ENCODE data around the gene CNTNAP2. TPM values are rescaled to one million over a fixed set of nuclear protein-coding genes. Genes with fewer than 3 reads are reported as not detected.

CNTNAP2 gene
- total and polyA plus RNA-seq, 2 of the 4 experiments (the other 2 are of a cell fraction) = not detected

- intact Hi-C loops (cut with micrococcal nuclease) (no loop called here), in situ Hi-C loops (cut with MboI; ENCODE audit: low sequenced_read_pairs) (no loop called here), dilution Hi-C loops (cut with HindIII; ENCODE audit: low sequenced_read_pairs, unreplicated experiment) (no loop called here)
- no peak overlapping the region for H2AK9ac ChIP-seq (replicated peaks; ENCODE audit: low read depth, low read length, poor library complexity)
- WGBS, 2 experiments (ENCODE audit: extremely low coverage in 2 of 2, insufficient read length in 1 of 2) = 8% methylated on average over 2 of the region's 5 CpGs; no CpG with 5 or more reads in 1 of the 2 experiments
- CTCF ChIA-PET = no interaction called here
- H2BK5ac ChIP-seq (ENCODE audit: low read depth, low read length, poor library complexity, severe bottlenecking) = no peak overlapping the region
- H3K9me1 ChIP-seq (ENCODE audit: insufficient read depth, low read length) = no peaks in the 10 kb centered on the region
- no peaks in the 10 kb centered on the region for H3K4me1 ChIP-seq (ENCODE audit: control insufficient read depth, insufficient read depth, low read length)
- H3K4ac ChIP-seq (ENCODE audit: low read depth, low read length) = no peak overlapping the region
- no peak overlapping the region for H2BK15ac ChIP-seq (ENCODE audit: low read depth, low read length)
- H4K8ac ChIP-seq (ENCODE audit: low read depth in 2 of 2, low read length in 2 of 2) = no peak overlapping the region
- H3K9me3 ChIP-seq (ENCODE audit: control insufficient read depth, insufficient read depth, low read length) = peaks cover 26% of the 10 kb centered on the region
- no peak overlapping the region for H3K23ac ChIP-seq (ENCODE audit: low read depth, low read length)
- no peak overlapping the region for H3K4me2 ChIP-seq (ENCODE audit: low read depth, low read length)
- H3K79me1 ChIP-seq (ENCODE audit: low read depth in 1 of 2, low read length in 2 of 2) = no peaks in the 10 kb centered on the region
- no peak overlapping the region for H2AFZ ChIP-seq (replicated peaks; ENCODE audit: low read length, poor library complexity)
- no peak overlapping the region for H3K18ac ChIP-seq (ENCODE audit: low read depth, low read length)
- no TSS peak for BruUV-seq (replicated peaks)
- ATAC-seq (ENCODE audit: low read depth) = no peak
- no peak overlapping the region for H2BK120ac ChIP-seq (ENCODE audit: low read depth, low read length)
- no peaks in the 10 kb centered on the region for H4K20me1 ChIP-seq (ENCODE audit: insufficient read depth, low read length)
- H3K27me3 ChIP-seq (ENCODE audit: control insufficient read depth, insufficient read depth, low read length) = no peaks in the 10 kb centered on the region
- H3K14ac ChIP-seq (replicated peaks; ENCODE audit: low read depth, low read length) = no peak overlapping the region
- TF ChIP-seq USF2 (IDR thresholded peaks at IDR 0.05; ENCODE audit: low read depth, low read length) (no peak), RAD21 (IDR thresholded peaks at IDR 0.05; ENCODE audit: low read length) (no peak)
- H3K27ac ChIP-seq (ENCODE audit: insufficient read depth, low read length) = no peak overlapping the region
- H3K36me3 ChIP-seq (ENCODE audit: control insufficient read depth, insufficient read depth, low read length) = no peaks in the 10 kb centered on the region
- H3K56ac ChIP-seq (ENCODE audit: extremely low read depth, insufficient read depth, low read length) = no peak overlapping the region
- POLR2A ChIA-PET (ENCODE audit: unreplicated experiment) = no interaction called here
- no peak overlapping the region for H4K91ac ChIP-seq (ENCODE audit: insufficient read depth, low read depth, low read length)
- no peak overlapping the region for H2AK5ac ChIP-seq (ENCODE audit: low read depth, low read length)
- no peak overlapping the region for H3K4me3 ChIP-seq (ENCODE audit: insufficient read depth, low read depth, low read length)
- H3K9ac ChIP-seq (ENCODE audit: low read depth, low read length) = no peak overlapping the region
- no peak overlapping the region for H2BK20ac ChIP-seq (ENCODE audit: low read depth, low read length)
- H4K5ac ChIP-seq (ENCODE audit: low read depth, low read length) = no peak overlapping the region
- no peak for DNase-seq
Observed at GRCh38 chr7:148118371-148118770, 2001.8 kb downstream of the CNTNAP2 start.
